HAP-1 (cell line): ENCODE data around the gene ANKFN1.

Experiments used
- DNase-seq, 2 experiments: peaks; one replicate each; pipeline ENCODE4 v3.0.0-alpha.2; 2016 to 2020; ENCODE audit warnings: low spot score in 2 of 2
- H3K27me3 ChIP-seq: fragments of 250-450 bp; sonication (Bioruptor Pico); 2 replicates; pipeline ENCODE4 v1.5.1; 2020; ENCODE audit warnings: low read depth, mild to moderate bottlenecking, moderate library complexity
- H3K36me3 ChIP-seq: fragments of 250-450 bp; sonication (Bioruptor Pico); replicated peaks from 2 replicates; pipeline ENCODE4 v1.5.1; 2020; ENCODE audit warnings: mild to moderate bottlenecking
- H3K4me1 ChIP-seq: fragments of 250-450 bp; sonication (Bioruptor Pico); 2 replicates; pipeline ENCODE4 v1.5.1; 2020; ENCODE audit warnings: mild to moderate bottlenecking
- H3K4me3 ChIP-seq: fragments of 250-450 bp; sonication (Bioruptor Pico); 2 replicates; pipeline ENCODE4 v1.5.1; 2020; ENCODE audit warnings: mild to moderate bottlenecking, moderate library complexity
- H3K9me3 ChIP-seq: fragments of 250-450 bp; sonication (Bioruptor Pico); 2 replicates; pipeline ENCODE4 v1.5.1; 2020; ENCODE audit warnings: mild to moderate bottlenecking, moderate library complexity
- in situ Hi-C: fragments of 300-500 bp; cut with MboI; formaldehyde crosslinking; loops from 3 replicates; pipeline ENCODE4 v1.14.3; 2020; ENCODE audit warnings: low sequenced_read_pairs, inconsistent platforms, mixed read lengths

Gene ANKFN1

DNA sequence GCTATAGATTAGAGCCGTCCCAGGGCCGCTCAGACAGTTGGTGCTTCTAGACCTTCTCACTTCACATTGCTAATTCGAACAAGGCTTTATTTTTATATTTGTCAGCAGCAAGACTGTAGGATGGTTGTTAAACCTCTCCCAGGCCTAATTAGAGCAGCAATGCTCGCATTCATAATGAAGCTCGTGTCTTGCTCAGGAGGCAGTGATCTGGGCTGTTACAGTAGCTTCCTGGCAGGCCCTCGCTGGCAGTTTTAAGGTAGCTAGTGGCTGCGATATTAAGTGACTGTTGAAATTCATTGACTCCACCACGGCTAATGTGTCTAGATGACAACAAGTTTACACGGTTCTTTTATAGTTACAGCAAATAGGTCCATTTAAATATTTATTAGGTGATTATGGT lies 23.2 kb upstream of the ANKFN1 start:
- no peaks in the 10 kb centered on the region for H3K36me3 ChIP-seq
- no peak overlapping the region for H3K4me3 ChIP-seq
- H3K27me3 ChIP-seq = 0 out of 2 replicates have a peak, but pooled peaks cover 4% of the 10 kb centered on the region
- DNase-seq = no peak
- H3K4me1 ChIP-seq = no peaks in the 10 kb centered on the region
- in situ Hi-C loops = no loop called here
- H3K9me3 ChIP-seq = no peaks in the 10 kb centered on the region

- in situ Hi-C loops = no loop called here
These were observed 22.6 kb upstream of the ANKFN1 start for GRCh38 chr17:56130631-56131030.

DNA sequence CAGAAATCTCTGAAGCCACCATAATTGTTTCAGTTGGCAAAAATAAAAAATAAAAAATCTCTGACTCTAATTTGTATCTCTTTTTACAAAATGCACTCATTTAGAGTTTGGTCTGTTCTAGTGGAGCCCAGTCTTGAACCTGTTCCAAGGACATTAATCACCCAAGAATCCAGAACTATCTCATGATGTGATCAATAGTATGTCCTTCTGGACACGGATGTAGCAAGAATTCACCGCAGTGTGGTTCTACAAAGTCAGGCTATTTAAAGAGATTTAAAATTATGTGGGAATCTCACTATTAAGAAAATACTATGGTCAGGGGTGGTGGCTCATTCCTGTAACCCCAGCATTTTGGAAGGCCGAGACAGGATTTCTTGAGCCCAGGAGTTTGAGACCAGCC lies 21.8 kb upstream of the ANKFN1 start:
- H3K9me3 ChIP-seq = no peaks in the 10 kb centered on the region
- 0 out of 2 replicates have a peak, but pooled peaks cover 4% of the 10 kb centered on the region for H3K27me3 ChIP-seq
- H3K36me3 ChIP-seq = no peaks in the 10 kb centered on the region
- DNase-seq = no peak
- no peaks in the 10 kb centered on the region for H3K4me1 ChIP-seq
- in situ Hi-C loops = no loop called here
- no peak overlapping the region for H3K4me3 ChIP-seq

More at GRCh38 chr17:56130631-56131030, 22.6 kb upstream of the ANKFN1 start:
- Histone ChIP-seq H3K4me1 (no peaks in the 10 kb centered on the region), H3K4me3 (no peak overlapping the region), H3K9me3 (no peaks in the 10 kb centered on the region), H3K36me3 (no peaks in the 10 kb centered on the region), H3K27me3 (0 out of 2 replicates have a peak, but pooled peaks cover 4% of the 10 kb centered on the region)
- DNase-seq = no peak

GRCh38 chr17:56136301-56136700 lies 17.0 kb upstream of the ANKFN1 start:
- Histone ChIP-seq H3K4me3 (no peak overlapping the region), H3K4me1 (no peaks in the 10 kb centered on the region), H3K36me3 (no peaks in the 10 kb centered on the region), H3K27me3 (no peaks in the 10 kb centered on the region), H3K9me3 (no peaks in the 10 kb centered on the region)
- in situ Hi-C loops = no loop called here
- DNase-seq = no peak

- H3K27me3 ChIP-seq = no peaks in the 10 kb centered on the region
- in situ Hi-C loops = no loop called here
- no peaks in the 10 kb centered on the region for H3K9me3 ChIP-seq
- no peak overlapping the region for H3K4me3 ChIP-seq
- no peak for DNase-seq
- no peaks in the 10 kb centered on the region for H3K36me3 ChIP-seq
- no peaks in the 10 kb centered on the region for H3K4me1 ChIP-seq
These were observed 12.0 kb upstream of the ANKFN1 start for GRCh38 chr17:56141046-56141839.

DNA sequence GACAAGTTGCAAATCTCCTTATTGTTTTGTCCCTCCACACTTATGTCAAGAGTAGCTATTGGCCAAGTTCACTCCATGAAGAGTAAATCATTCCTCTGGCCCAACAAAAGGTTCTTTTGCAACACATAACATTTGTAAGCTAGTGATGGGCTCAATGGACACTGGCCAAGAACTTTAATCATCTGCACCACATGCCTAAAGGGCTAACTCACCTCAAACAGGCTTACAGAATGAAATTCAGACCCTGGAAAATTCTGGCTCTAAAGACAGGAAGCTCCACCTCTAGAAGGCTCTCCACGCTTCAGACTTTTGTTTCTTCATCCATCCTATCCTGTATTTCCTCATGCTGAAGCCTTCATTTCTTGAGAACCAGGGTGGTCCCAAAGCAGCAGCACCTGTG lies 10.9 kb upstream of the ANKFN1 start:
- H3K36me3 ChIP-seq = no peaks in the 10 kb centered on the region
- DNase-seq = no peak
- in situ Hi-C loops = no loop called here
- H3K4me1 ChIP-seq = no peaks in the 10 kb centered on the region
- no peaks in the 10 kb centered on the region for H3K27me3 ChIP-seq
- no peaks in the 10 kb centered on the region for H3K9me3 ChIP-seq
- H3K4me3 ChIP-seq = no peak overlapping the region

DNA sequence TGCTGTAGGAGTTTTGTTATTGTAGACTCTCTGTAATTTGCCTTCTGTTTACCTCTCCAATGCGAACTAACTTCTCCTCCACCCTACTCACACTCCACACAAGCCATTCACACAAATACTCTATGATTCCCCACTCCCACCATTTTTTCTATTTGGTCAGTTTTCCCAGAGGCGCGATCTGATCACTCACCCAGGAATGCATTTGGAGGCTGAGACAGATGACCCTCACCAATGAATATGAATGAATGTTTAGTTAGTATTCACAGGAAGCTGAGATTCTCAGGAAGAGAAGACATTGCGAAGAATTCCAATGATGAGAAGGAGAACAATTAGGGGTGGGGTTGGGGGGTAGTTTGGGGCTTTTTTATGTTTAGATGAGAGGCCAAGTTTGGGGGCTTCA lies 10.5 kb upstream of the ANKFN1 start:
- no peaks in the 10 kb centered on the region for H3K9me3 ChIP-seq
- no peaks in the 10 kb centered on the region for H3K36me3 ChIP-seq
- no peaks in the 10 kb centered on the region for H3K27me3 ChIP-seq
- H3K4me1 ChIP-seq = no peaks in the 10 kb centered on the region
- no peak for DNase-seq
- no peak overlapping the region for H3K4me3 ChIP-seq
- in situ Hi-C loops = no loop called here

GRCh38 chr17:56144223-56144622 lies 9.1 kb upstream of the ANKFN1 start:
- H3K27me3 ChIP-seq = no peaks in the 10 kb centered on the region
- H3K4me3 ChIP-seq = no peak overlapping the region
- no peaks in the 10 kb centered on the region for H3K9me3 ChIP-seq
- in situ Hi-C loops = no loop called here
- DNase-seq = no peak
- H3K4me1 ChIP-seq = no peaks in the 10 kb centered on the region
- H3K36me3 ChIP-seq = no peaks in the 10 kb centered on the region

DNA sequence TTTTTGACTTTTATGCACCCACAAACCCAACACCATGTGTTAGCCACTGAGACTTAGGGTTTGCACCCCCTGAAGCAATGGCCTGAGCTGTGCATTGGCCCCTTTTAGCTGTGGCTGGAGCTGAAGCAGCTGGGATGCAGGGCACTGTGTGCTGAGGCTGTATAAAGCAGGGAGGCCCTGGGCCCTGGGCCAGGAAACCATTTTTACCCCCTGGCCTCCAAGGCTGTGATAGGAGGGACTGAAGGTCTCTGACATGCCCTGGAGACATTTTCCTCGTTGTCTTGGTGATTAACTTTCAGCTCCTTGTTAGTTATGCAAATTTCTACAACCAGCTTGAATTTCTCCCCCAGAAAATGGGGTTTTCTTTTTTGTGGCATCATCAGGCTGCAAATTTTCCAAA lies 6.7 kb upstream of the ANKFN1 start:
- no peaks in the 10 kb centered on the region for H3K4me1 ChIP-seq
- in situ Hi-C loops = no loop called here

DNA sequence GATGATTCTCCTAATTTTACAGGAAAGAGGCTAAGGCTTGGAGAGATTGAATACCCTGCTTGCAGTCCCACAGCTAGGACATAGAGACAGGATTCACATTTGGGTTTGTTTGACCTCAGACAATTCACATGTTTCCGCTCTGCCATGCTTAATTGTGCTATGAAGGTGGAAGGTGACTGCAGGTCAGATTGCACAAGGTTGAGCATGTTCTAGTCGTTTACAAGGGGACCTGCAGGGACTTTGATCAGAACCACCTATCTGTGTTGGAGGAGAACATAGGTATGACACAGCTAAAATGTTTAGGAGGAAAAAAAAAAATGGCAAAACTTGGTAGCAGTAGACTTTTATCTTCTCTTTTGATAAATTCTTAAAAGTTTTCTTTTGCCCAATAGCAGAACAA lies 4.9 kb upstream of the ANKFN1 start:
- Histone ChIP-seq H3K27me3 (no peaks in the 10 kb centered on the region), H3K36me3 (no peaks in the 10 kb centered on the region), H3K4me3 (no peak overlapping the region), H3K9me3 (no peaks in the 10 kb centered on the region), H3K4me1 (no peaks in the 10 kb centered on the region)
- in situ Hi-C loops = no loop called here
- DNase-seq = no peak

More for the DNA sequence above, 6.7 kb upstream of the ANKFN1 start:
- H3K27me3 ChIP-seq = no peaks in the 10 kb centered on the region
- no peak overlapping the region for H3K4me3 ChIP-seq
- H3K9me3 ChIP-seq = no peaks in the 10 kb centered on the region
- DNase-seq = no peak
- no peaks in the 10 kb centered on the region for H3K36me3 ChIP-seq

DNA sequence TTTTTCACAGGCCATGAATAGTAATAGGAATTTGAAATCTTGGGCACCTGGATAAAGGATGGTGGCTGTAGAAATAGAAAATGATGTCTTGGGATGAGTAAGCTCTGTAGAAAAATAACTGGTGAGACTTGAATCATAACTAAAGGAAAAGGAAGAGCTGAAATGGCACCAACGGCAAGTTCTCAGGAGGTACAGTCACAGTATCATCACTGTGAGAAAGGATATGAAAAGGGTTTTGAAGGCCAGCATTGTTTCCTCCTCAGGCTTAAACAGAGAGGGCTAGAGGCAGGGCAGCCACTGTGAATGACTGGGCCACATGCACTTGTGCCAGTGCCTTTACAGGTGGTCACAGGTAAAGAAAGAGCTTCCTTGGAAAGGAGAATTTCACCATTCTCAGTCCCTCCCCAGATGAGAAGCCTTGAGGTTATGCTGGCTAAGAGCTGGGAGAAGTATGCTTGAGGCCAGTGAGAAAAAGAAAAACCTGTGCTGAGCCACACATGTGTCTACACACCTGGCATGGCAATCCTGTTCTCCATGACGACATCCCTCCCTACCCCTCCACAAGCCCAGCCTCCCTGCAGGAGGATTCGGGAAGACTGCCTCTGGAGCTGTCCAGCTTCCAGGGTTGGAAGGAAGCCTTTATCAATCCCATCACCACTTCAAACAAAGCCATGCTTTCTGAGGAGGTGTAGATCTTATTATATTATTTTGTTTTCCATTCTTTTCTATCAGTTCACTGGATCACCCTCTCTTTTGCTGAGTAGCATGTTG lies 3.8 kb upstream of the ANKFN1 start:
- Histone ChIP-seq H3K9me3 (no peaks in the 10 kb centered on the region), H3K4me1 (no peaks in the 10 kb centered on the region), H3K4me3 (no peak overlapping the region), H3K27me3 (no peaks in the 10 kb centered on the region), H3K36me3 (no peaks in the 10 kb centered on the region)
- no peak for DNase-seq
- in situ Hi-C loops = no loop called here

DNA sequence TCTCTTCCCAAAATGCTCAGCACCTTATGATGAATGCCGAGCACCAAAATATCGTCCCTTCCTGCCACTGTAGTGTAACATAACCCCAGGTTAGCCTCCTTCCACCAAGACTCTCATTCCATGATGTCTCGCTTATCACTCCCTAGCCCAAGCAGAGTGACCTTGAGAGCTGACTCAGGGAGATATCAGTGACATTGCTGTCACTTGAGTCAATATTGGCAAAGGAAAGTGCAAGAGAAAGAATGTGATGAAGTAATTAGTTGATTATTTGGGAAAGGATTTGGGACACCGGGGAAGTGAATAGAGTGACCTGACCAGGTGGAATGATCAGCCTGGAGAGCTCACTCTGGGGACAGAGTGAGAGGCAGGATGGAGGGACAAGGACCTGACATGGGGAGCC lies 2.6 kb upstream of the ANKFN1 start:
- in situ Hi-C loops = no loop called here
- no peak for DNase-seq
- H3K4me3 ChIP-seq = no peak overlapping the region
- no peaks in the 10 kb centered on the region for H3K36me3 ChIP-seq
- H3K27me3 ChIP-seq = no peaks in the 10 kb centered on the region
- no peaks in the 10 kb centered on the region for H3K9me3 ChIP-seq
- H3K4me1 ChIP-seq = no peaks in the 10 kb centered on the region

DNA sequence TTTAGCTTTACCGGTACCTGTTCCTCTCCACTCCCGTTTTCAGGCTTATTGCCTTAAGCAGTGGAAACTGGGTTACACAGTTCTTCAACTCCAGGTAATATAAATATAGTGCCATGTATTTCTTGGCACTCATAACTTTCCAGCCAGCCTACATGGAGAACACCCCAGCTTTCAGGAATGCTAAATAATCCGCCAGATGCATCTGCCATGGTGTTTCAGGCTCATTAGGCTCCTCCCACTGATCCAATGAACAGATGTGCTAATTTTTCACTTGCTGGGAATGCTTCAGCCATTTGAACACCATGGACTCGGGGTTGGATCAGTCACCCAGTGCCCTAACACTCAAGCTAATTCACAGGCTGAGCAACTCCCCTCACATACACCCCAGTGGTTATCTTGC lies 4.6 kb downstream of the ANKFN1 start:
- H3K4me3 ChIP-seq = no peak overlapping the region
- in situ Hi-C loops = no loop called here
- no peaks in the 10 kb centered on the region for H3K9me3 ChIP-seq
- H3K36me3 ChIP-seq = no peaks in the 10 kb centered on the region
- H3K27me3 ChIP-seq = no peaks in the 10 kb centered on the region
- no peaks in the 10 kb centered on the region for H3K4me1 ChIP-seq
- no peak for DNase-seq

- DNase-seq = no peak
- H3K36me3 ChIP-seq = no peaks in the 10 kb centered on the region
- in situ Hi-C loops = no loop called here
- H3K9me3 ChIP-seq = no peaks in the 10 kb centered on the region
- H3K27me3 ChIP-seq = no peaks in the 10 kb centered on the region
- H3K4me1 ChIP-seq = no peaks in the 10 kb centered on the region
- no peak overlapping the region for H3K4me3 ChIP-seq
These were observed 5.1 kb downstream of the ANKFN1 start for GRCh38 chr17:56158344-56158743.
